ENCODE results near the gene CHEK1. TPM values are rescaled to one million over a fixed set of nuclear protein-coding genes. Genes with fewer than 3 reads are reported as not detected.

CHEK1 gene
- total RNA-seq, 1 experiment from 2014 or later, result 71.6 TPM

DNA sequence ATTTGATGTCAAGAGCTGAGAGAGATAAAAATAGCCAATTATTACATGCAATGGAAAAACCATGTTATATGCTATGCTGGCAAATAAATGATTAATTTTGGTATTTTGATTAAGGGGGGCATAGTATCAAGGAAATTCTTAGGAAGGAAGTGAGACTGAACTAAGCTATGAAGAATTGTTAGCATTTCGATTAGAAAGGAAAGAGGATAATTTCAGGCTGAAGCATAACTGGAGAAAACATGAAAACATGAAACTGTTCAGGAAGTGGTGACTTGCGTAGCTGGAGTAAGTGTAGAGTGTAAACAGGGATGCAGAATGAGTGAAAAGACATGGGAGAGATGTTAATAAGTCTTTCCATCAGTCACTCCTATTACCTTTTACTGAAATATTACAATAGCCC lies 49.2 kb downstream of the CHEK1 start:
- TF ChIP-seq POLR2AphosphoS5 (IDR thresholded peaks at IDR 0.05; ENCODE audit: low read depth, low read length), result no peak
- TF ChIP-seq, protein P1, sequence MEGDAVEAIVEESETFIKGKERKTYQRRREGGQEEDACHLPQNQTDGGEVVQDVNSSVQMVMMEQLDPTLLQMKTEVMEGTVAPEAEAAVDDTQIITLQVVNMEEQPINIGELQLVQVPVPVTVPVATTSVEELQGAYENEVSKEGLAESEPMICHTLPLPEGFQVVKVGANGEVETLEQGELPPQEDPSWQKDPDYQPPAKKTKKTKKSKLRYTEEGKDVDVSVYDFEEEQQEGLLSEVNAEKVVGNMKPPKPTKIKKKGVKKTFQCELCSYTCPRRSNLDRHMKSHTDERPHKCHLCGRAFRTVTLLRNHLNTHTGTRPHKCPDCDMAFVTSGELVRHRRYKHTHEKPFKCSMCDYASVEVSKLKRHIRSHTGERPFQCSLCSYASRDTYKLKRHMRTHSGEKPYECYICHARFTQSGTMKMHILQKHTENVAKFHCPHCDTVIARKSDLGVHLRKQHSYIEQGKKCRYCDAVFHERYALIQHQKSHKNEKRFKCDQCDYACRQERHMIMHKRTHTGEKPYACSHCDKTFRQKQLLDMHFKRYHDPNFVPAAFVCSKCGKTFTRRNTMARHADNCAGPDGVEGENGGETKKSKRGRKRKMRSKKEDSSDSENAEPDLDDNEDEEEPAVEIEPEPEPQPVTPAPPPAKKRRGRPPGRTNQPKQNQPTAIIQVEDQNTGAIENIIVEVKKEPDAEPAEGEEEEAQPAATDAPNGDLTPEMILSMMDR (IDR thresholded peaks at IDR 0.05), result no peak
- TF ChIP-seq TCF7L2 (IDR thresholded peaks at IDR 0.05; ENCODE audit: low read depth, low read length), result no peak
- TF ChIP-seq, protein P2, sequence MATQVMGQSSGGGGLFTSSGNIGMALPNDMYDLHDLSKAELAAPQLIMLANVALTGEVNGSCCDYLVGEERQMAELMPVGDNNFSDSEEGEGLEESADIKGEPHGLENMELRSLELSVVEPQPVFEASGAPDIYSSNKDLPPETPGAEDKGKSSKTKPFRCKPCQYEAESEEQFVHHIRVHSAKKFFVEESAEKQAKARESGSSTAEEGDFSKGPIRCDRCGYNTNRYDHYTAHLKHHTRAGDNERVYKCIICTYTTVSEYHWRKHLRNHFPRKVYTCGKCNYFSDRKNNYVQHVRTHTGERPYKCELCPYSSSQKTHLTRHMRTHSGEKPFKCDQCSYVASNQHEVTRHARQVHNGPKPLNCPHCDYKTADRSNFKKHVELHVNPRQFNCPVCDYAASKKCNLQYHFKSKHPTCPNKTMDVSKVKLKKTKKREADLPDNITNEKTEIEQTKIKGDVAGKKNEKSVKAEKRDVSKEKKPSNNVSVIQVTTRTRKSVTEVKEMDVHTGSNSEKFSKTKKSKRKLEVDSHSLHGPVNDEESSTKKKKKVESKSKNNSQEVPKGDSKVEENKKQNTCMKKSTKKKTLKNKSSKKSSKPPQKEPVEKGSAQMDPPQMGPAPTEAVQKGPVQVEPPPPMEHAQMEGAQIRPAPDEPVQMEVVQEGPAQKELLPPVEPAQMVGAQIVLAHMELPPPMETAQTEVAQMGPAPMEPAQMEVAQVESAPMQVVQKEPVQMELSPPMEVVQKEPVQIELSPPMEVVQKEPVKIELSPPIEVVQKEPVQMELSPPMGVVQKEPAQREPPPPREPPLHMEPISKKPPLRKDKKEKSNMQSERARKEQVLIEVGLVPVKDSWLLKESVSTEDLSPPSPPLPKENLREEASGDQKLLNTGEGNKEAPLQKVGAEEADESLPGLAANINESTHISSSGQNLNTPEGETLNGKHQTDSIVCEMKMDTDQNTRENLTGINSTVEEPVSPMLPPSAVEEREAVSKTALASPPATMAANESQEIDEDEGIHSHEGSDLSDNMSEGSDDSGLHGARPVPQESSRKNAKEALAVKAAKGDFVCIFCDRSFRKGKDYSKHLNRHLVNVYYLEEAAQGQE (IDR thresholded peaks at IDR 0.05; ENCODE audit: insufficient read depth in 1 of 2, low read depth in 2 of 2, low read length in 1 of 2), result no peak
- no peak for TF ChIP-seq SIN3A (IDR thresholded peaks at IDR 0.05; ENCODE audit: borderline replicate concordance, insufficient read depth, low read depth, low read length)
- no peaks in the 10 kb centered on the region for H3K27me3 ChIP-seq (ENCODE audit: control insufficient read depth, insufficient read depth, low read length)
- POLR2A ChIA-PET, result no interaction called here
- no peaks in the 10 kb centered on the region for H3K36me3 ChIP-seq (ENCODE audit: control insufficient read depth, insufficient read depth, low read length)
- intact Hi-C loops (cut with micrococcal nuclease; ENCODE audit: unreplicated experiment), result no loop called here
- H3K4me1 ChIP-seq (ENCODE audit: control insufficient read depth, insufficient read depth, low read length), result no peaks in the 10 kb centered on the region
- DNase-seq (ENCODE audit: low read depth, low spot score), result no peak
- no peak overlapping the region for H3K27ac ChIP-seq (ENCODE audit: low read length)
- CTCF ChIA-PET, result no interaction called here
- H3K4me3 ChIP-seq (ENCODE audit: low read depth in 2 of 2, low read length in 2 of 2), result no peak overlapping the region
- no TSS peak for BruUV-seq (replicated peaks)
- in situ Hi-C loops (cut with HindIII; ENCODE audit: low pct_unique_long_range_greater_than_20kb, low sequenced_read_pairs), result no loop called here
- H3K9me3 ChIP-seq (ENCODE audit: control insufficient read depth, insufficient read depth, low read depth, low read length), result no peaks in the 10 kb centered on the region
- no peak for ATAC-seq

DNA sequence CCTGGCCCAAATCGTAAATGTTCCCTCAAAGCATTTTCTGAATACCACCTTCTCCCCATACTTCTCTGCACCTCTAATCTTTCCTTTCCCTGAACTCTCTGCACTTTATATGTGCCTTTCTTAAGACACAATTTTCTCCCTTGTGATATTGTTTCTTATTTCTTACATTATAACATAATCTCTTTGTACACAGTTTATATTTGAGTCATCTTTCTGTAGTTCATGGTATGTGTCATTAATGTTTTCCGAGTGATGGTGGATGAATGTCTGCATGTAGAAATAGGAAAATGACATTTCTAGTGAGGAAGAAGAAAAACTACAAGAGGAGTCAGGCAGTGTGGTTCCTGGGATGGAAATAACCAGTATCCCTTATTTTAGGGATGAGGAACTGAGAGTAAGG lies 50.2 kb downstream of the CHEK1 start:
- Histone ChIP-seq H3K36me3 (ENCODE audit: control insufficient read depth, insufficient read depth, low read length) (no peaks in the 10 kb centered on the region), H3K27me3 (ENCODE audit: control insufficient read depth, insufficient read depth, low read length) (no peaks in the 10 kb centered on the region), H3K4me3 (ENCODE audit: low read depth in 2 of 2, low read length in 2 of 2) (no peak overlapping the region), H3K4me1 (ENCODE audit: control insufficient read depth, insufficient read depth, low read length) (no peaks in the 10 kb centered on the region), H3K27ac (ENCODE audit: low read length) (no peak overlapping the region), H3K9me3 (ENCODE audit: control insufficient read depth, insufficient read depth, low read depth, low read length) (no peaks in the 10 kb centered on the region)
- in situ Hi-C loops (cut with HindIII; ENCODE audit: low pct_unique_long_range_greater_than_20kb, low sequenced_read_pairs) (no loop called here), intact Hi-C loops (cut with micrococcal nuclease; ENCODE audit: unreplicated experiment) (no loop called here)
- ChIA-PET POLR2A (no interaction called here), CTCF (no interaction called here)
- ATAC-seq, result no peak
- DNase-seq (ENCODE audit: low read depth, low spot score), result no peak
- TF ChIP-seq TCF7L2 (IDR thresholded peaks at IDR 0.05; ENCODE audit: low read depth, low read length), result no peak
- TF ChIP-seq SIN3A (IDR thresholded peaks at IDR 0.05; ENCODE audit: borderline replicate concordance, insufficient read depth, low read depth, low read length), result no peak
- TF ChIP-seq, protein P1 (IDR thresholded peaks at IDR 0.05), result no peak
- TF ChIP-seq, protein P2 (IDR thresholded peaks at IDR 0.05; ENCODE audit: insufficient read depth in 1 of 2, low read depth in 2 of 2, low read length in 1 of 2), result no peak
- no peak for TF ChIP-seq POLR2AphosphoS5 (IDR thresholded peaks at IDR 0.05; ENCODE audit: low read depth, low read length)
- no TSS peak for BruUV-seq (replicated peaks)

Measured in Panc1 (cell line).